GM20431 (cell line): Measurements from ENCODE around the gene SPPL2A.

Experiments
- in situ Hi-C: fragments of 300-500 bp; cut with MseI, MboI; formaldehyde crosslinking; loops from one replicate; pipeline ENCODE4 v1.15.0; 2020; ENCODE audit warnings: low sequenced_read_pairs; ENCODE audit not compliant: unreplicated experiment

Gene SPPL2A

DNA sequence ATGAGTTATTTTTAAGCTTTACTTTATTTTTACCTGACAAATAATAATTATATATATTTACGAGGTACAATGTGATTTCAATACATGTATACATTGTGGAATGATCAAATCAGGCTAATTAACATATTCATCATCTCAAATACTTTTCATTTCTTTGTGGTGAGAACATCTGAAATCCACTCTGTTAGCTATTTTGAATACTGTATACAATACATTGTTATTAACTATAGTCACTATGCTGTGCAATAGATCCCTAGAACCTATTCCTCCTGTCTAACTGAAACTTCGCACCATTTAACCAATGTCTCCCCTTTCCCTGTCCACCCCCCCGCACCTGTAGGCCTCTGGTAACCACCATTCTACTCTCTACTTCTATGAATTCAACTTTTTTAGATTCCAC lies 7.9 kb upstream of the SPPL2A start:
- in situ Hi-C loops, result no loop called here

DNA sequence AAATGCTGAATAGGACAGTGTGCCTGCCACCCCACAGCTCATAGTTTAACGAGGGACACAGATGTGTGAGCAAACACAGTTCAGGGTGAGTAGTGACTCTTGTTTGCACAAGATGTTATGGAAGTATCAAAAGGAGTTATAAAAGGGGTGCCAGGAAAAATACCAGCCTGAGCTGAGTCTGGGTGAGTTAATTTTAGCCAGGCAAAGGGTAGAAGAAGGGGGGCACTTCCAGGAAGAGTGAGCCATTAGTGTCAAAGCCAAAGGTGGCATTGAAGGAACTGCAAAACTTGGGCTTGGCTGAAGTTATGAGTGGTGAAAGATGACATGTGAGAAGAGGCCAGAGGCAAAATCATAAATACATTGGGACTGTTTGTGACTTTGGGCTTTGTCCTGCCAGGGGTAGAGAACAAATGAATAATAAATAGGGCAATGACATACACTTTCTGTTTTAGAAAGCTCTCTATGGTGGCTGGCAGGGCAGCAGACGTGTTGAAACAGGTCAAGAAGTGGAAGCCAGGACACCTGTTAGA lies 1.9 kb upstream of the SPPL2A start:
- in situ Hi-C loops, result no loop called here

DNA sequence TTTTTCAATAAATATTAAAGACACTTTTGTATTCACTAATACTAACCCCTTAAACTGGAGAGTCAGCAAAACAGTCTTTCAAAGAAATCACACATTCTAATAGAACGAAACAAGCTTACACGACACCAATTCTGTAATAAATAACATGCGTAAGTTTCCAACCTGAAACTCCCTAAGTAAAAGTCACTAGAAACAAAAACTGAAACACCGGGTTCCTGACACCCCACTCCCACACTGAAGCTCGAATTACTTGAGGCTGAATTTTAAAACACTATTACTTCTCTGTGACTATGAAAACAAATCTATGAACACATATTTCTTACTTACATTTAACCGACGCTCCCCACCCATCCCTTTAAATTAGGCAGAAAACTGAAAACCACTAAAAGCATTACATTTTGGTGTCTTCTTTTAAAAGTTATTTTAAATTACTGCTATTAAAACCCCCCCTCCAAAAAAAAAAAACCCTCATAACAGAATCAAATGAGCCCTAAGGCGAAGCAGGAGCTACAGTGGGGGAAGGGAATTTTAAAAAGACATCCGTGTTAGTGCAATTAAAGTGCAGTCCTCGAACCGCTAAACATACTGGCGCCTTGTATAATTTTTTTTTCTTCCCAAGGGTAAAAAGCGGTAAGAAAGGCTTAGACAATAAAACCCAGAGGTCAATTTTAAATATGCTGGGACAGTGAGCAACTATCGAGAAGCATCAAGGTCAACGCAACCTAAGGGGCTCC lies 878 bp downstream of the SPPL2A start:
- in situ Hi-C loops, result no loop called here

DNA sequence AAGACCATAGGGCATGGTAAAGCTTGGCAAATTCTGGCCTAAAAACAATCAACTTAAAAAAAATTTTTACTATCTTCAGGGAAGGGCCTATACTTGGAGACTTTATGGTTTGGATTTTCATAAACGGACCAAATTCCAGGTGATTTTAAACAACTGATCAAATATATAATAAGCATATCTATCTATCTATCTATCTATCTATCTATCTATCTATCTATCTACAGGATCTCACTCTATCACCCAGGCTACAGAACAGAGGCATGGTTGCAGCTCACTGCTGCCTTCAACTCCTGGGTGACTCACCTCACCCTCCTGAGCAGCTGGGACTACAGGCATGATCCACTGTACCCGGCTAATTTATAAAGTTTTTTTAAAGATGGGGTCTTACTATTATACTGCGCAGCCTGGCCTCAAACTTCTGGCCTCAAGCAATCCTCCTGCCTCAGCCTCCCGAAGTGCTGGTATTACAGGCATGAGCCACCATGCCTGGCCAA lies 6.7 kb downstream of the SPPL2A start:
- in situ Hi-C loops, result no loop called here

DNA sequence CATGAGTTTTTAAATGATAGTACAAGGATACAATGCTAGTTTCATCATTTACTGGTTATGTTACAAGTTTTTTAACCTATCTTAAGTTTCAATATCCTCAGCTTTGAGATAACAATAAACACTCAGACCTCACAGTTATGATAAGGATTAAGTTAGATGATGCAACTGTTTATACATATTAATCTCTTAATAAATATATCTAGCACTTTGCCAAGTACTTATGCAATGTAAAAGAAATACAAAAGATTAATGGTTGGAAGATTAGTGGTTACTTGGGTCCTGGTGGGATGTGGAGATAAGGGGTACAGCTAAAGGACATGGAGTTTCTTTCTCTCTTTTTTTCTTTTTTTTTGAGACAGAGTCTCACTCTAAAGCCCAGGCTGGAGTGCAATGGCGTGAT lies 12.0 kb downstream of the SPPL2A start:
- in situ Hi-C loops, result no loop called here

DNA sequence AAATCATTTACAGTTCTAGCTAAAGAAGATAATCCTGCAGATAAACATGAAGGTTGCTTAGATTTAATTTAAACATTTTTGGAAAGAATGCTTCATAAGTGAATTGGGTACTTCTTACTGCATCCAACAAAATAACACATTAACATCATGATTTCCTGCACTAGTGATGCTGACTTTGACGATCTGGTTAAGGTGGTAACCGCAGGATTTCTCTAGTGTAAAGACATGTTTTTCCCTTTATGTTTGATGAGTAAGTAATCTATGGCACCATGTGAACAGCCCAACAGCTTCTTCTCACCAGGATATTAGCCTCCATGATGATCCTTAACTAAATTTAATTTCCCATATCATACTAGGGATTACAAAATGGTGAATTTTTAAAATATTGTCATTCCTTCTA lies 14.1 kb downstream of the SPPL2A start:
- in situ Hi-C loops, result no loop called here

DNA sequence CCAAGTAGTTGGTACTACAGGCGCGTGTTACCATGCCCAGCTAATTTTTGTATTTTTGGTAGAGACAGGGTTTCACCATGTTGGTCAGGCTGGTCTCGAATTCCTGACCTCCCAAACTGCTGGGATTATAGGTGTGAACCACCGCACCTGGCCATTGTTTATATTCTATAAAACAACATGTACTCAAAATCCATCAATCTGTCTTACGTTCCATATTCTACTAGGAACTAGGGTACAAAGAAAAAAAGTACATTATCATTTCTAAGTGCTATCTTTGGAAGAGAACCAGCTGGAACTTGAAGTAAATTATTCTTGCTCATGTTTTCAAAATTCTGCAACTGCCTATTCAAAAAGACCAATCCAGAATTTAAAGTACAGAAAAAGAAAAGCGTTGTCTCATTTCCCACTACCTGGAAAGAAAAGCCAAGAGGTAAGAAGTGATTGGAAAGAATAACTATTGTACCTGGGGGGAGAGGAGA lies 15.2 kb downstream of the SPPL2A start:
- in situ Hi-C loops, result no loop called here

DNA sequence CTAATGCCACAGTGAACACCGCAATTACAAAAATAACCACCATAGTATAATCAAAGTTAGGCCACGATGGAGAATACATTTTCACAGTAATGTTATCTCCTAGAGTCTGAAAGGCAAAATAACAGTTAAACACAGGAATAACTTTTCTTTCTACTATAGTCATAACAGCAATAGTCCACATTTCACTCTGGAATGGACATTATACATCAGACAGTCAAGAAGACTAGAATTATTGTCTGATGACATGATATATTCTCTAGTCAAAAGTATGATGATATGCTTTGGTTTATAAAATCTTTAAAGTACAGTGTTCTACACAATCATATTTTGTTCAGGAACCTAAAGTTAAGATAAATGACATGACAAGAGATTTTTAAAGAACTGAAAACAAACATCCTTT lies 18.0 kb downstream of the SPPL2A start:
- in situ Hi-C loops, result no loop called here

DNA sequence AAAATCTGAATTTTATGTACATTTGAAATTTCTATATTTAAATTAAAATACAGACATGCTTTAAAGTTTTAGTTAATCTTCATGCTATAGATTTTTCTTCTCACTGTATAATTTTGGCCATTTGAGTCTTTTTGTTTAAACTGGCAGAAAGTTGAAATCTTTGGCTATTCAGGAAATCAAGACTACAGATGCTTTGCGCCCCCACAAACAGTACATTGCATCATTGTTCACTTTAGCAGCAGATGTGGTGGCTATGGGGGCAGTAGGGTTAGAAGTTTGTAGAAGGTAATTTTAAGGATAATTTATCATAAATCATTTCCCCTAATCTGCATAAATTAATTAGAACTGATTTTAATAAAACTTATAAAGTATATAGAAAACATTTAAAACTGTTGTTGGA lies 20.9 kb downstream of the SPPL2A start:
- in situ Hi-C loops, result no loop called here

DNA sequence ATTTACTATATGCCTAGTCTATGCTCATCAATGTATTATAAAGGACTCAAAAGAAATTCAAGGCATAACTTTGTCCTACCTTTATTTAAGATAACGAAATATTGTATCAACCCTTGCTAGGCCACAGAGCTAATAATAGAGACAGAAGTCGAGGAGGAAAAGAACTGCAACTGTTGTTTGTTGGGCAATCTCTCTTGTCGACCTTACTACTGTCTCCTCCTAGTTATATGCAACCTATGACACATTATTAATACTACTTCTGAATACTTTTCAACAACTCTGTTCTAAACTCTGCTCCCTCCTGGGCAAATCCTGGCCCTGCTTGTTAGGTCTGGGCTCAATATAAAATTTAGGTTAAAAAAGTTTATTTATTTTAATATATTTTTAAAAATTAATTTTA lies 24.6 kb downstream of the SPPL2A start:
- in situ Hi-C loops, result no loop called here

DNA sequence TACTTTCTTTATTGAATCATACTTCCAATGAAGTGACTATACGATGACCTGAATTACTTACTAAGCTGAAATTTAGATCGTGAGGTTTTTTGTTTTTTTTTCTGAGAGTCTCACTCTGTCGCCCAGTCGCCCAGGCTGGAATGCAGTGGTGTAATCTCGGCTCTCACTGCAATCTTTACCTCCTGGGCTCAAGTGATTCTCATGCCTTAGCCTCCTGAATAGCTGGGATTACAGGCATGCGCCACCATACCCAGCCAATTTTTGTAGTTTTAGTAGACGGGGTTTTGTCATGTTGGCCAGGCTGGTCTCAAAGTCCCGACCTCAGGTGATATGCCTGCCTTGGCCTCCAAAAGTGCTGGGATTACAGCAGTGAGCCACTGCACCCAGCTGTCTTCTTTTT lies 28.7 kb downstream of the SPPL2A start:
- in situ Hi-C loops, result no loop called here

DNA sequence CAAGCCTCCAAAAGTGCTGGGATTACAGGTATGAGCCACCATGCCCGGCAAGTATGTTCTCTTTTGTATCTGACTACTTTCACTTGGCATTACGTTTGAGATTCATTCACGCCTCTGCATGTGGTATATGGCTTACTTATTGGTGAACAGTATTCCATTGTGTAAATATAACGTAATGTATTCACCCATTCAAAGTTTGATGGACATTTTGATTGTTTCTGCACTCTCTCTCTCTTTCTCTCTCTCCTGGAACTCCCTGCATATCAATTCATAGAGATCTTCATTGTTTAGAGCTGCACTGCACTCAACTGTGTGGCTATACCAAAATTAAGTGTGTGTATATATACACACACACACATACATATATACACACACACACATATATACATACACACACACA lies 30.4 kb downstream of the SPPL2A start:
- in situ Hi-C loops, result no loop called here

DNA sequence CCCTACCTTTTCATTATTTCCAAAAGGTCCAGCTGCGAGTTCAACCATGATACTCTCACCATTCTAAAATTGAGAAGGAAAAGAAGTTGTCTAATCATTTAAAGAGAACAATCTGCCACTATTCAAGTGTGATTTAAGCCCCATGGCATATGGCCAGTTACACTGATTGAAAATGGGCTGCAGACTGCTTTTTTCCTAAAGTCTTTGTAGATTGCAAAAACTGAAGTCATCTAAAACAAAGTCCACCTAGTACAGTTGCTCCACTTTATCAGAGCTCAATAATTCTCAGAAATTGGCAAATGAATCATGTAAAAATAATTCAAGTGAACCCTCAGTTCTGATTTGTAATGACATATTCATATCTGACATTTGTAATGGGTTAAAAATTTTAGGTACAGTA lies 39.2 kb downstream of the SPPL2A start:
- in situ Hi-C loops, result no loop called here

DNA sequence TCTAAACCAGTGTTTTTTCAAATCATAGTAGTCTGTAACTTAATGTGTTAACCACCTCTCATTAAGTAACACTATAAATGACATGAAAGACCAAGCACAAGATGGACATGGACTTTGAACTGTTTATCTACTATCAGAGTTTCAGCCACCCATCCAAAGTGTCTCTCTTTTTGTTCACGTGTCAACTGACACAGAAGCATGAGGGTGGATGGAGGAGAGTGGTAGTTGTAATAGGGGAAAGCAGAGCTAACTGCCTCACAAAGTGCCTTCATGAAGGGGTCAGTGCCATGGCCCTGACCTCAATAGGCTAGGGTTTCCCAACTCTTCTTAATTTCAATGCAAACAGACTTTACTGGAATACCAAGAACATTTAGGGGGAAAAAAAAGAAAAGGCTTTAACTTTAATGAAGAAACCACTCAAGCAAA lies 46.8 kb downstream of the SPPL2A start:
- in situ Hi-C loops, result no loop called here

DNA sequence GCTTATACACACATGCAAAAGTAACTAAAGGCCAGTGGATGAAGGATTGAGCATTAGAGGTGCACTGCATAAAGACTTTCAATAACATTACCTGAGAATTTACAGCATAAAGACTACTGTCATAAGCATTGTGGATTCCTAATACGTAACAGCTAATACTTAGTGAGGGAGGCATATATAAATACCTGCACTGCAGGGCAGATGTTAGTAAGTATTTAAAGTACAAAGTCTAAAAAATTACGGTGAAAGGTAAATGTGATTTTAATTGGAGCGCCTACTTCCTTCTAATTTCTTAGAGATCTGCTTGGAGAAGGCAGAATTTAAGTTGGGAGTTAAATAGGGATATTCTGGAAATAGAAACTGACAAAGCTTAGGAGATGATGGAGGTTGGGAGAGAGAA lies 53.5 kb downstream of the SPPL2A start:
- in situ Hi-C loops, result no loop called here

DNA sequence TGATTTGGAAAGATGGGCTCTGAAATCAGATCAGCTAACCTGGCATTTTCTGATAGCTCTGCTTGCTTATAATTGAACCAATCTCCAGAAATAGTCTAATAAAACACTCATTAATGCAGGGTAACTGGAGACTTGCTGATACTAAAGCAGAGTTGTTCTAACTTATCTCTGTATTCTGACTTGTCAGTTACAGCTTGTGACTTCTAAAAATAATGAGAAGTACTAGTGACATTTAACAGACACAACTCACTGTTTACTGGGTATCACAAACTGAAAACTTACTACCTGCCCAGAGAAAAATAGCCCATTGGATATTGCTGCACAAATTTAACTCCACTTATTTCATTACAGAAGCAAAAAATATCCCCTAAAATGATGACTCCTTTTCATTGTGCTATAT lies 54.9 kb downstream of the SPPL2A start:
- in situ Hi-C loops, result no loop called here

DNA sequence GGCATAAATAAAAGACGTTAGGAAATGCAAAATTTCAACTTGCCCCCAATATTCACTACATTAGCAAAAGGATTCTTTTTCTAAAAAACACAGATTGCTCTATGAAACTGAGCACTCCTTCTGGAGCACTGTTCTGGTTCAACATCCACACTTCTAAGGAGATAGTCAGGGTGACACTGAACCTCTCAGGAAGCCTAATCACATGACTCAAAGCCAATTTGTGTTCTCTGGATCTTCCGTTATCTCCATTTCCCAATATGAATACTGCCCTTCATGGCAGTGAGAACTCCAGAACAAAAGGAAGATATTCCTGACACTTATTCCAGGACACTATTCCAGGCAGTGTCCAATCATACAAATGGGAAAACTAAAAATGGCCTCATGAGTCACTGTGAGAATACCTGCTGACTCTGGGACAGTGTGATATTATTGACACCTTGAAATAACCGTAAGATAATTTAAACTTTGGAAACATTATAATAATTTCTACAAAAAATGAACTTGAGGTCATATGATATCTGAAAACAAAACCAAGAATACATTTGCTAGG lies 57.6 kb downstream of the SPPL2A start:
- in situ Hi-C loops, result no loop called here

DNA sequence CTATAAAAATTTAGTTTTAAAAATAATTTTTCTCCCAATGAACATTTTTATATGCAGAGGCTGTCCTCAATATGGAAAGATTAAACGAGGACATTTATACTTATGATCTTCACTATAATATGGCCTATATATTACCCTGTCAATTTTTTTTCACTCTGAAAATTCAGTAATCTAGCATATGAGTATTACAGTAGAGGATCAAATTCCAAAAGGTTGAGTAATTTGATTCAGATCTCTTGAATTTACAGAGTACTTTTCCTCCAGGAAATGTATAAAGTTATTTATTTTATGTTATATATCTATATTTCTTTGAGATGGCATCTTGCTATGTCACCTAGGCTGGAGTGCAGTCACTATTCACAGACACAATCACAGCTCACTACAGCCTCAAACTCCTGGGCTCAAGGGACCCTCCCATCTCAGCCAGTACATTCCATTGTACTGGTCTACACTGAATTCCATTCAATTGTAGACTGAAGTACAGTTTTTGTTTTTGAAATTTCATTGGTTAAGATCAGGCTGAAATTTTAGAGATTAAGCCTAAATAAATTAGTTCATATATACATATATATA lies 62.7 kb downstream of the SPPL2A start:
- in situ Hi-C loops, result no loop called here

DNA sequence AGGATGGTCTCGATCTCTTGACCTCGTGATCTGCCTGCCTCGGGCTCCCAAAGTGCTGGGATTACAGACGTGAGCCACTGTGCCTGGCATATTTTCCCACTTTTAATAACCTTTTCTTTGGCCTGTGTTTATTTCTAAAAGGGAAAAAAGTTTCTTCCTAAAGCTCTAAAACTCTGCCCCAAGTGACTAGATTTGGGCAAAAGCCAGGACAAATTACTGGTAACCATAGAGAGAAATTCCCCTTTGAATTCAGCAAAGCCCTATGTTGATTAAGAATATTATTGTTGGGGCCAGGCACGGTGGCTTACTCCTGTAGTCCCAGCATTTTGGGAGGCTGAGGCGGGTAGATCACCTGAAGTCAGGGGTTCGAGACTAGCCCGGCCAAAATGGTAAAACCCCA lies 67.4 kb downstream of the SPPL2A start:
- in situ Hi-C loops, result no loop called here

DNA sequence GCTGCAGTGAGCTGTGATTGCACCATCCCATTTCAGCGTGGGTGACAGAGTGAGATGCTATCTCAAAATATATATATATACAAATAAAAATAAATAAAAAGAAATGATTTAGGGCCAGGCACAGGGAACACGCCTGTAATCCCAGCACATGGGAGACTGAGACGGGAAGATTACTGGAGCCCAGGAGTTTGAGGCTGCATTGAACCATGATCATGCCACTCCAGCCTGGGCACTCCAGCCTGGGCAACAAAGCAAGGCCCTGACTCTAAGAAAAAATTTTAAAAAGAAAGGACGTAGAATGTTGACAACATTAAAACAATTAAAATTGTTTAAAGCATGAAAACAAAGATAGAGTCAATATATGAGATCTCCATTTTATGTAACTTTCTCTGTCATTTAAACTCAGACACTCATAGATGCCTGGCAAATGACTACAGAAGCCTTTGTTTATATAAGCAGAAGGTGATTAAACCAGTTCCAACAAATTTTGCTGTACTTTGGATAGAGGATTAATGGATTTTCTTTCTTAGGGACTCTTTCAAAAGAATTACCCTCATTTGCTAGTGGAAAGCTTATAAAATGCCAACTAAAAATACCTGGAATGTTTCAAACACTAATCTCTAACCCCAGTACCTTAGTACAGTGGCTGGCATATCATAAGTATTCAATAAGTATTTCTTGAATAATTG lies 68.3 kb downstream of the SPPL2A start:
- in situ Hi-C loops, result no loop called here
